ENCODE results near the gene PKDCC.

PKDCC gene

DNA sequence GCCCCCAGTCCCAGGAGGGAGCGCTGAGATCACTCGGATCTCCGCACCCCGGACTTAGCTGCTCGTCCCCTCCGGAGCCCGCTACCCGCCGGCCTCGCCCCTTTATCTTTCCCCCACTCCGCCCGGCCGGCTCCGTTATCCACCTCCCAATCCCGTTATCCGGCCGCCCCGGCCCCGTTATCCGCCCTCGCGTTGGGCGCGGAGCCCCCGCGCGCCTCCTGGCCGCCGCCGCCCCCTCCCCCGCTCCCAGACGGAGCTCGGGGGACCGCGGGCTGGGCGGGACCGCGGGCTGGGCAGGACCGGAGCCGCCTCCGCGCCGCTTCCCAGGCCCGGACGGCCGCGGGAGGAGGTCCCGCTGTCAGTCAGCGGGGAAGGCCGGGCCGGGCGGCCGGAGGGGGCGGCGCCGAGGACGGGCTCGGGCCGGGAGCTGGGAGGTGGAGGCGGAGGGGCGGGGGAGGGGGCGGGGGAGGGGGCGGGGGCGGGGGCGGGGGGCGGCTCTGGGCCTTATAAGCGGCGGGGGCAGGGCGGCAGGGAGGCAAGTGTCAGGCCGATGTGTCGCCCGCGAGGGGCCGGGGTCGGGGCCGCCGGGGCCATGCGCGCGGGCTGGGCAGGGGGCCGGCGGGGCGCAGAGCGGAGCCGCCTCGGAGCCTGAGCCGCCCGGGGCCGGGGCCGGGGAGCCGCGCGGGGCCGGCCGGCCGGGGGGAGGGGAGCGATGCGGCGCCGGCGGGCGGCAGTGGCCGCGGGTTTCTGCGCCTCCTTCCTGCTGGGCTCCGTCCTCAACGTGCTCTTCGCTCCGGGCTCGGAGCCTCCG, at the start of gene PKDCC:
Gene PKDCC (plus strand): TSS at position 534 of the 811 bp plus-strand sequence. CDS start 179 bp downstream, at position 713.
- no peak for DNase-seq

- no peak for DNase-seq
Observed at GRCh38 chr2:41998186-41999127, 49.4 kb upstream of the PKDCC start.

- DNase-seq, result no peak
Observed at GRCh38 chr2:41999128-41999480, 48.7 kb upstream of the PKDCC start.

GRCh38 chr2:41999592-42000281, 48.1 kb upstream of the PKDCC start:
- no peak for DNase-seq

GRCh38 chr2:42001711-42002201, 46.1 kb upstream of the PKDCC start:
- DNase-seq, result no peak

- DNase-seq, result no peak
Observed at GRCh38 chr2:42007551-42007950, 40.3 kb upstream of the PKDCC start.

DNA sequence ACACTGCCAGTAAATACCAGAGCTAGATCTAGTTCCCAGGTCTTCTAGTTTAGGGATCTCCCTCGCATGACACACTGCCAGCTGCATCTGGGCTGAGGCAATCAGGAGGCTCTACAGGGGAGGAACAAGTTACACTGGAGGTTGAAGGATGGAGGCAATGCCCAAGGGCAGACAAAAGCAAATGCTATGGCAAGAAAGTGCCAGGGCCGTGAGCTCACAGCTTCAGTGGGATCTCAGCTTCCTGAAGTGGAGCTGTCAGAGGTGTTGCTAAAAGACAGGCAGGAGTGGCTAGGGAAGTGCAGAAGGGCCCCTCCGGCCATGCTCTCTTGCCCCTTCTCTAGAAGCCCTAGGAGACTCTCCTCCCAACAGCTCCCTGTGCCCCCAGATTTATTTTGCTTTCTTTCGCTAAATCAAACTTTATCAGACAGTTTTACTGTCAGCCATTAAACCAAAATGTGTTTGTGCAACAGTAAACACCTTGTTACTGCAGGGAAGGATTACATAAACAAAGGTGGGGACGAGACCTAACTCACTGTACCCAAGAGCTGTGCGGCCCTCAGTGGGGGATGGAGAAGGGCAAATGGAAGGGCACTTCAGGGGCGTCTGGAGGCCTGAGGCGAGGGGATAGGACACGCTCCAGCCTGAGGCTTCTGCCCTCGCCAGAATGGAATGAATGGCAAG, 39.4 kb upstream of the PKDCC start:
- no peak for DNase-seq

GRCh38 chr2:42009657-42010580, 37.9 kb upstream of the PKDCC start:
- DNase-seq, result no peak

GRCh38 chr2:42010743-42011298, 37.0 kb upstream of the PKDCC start:
- DNase-seq, result no peak

- DNase-seq, result no peak
Observed at GRCh38 chr2:42012137-42012536, 35.7 kb upstream of the PKDCC start.

GRCh38 chr2:42012651-42013050, 35.2 kb upstream of the PKDCC start:
- no peak for DNase-seq

DNA sequence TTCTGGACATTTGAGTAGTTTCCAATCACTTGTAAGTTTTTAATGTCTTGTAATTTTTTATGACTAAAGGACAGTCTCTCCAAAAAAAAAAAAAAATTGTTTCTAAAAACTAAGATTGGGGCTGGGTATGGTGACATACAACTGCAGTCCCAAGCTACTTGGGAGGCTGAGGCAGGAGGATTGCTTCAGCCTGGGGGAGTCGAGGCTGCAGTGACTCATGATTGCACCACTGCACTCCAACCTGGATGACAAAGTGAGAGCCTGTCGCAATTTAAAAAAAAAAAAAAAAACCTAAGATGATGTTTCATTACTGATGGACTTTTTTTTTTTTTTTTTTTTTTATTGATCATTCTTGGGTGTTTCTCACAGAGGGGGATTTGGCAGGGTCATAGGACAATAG, 34.4 kb upstream of the PKDCC start:
- DNase-seq, result no peak

- DNase-seq, result no peak
Observed at GRCh38 chr2:42021464-42021863, 26.4 kb upstream of the PKDCC start.

- peak; percentile 14 for DNase-seq
Observed at GRCh38 chr2:42025151-42025582, 22.7 kb upstream of the PKDCC start.

- DNase-seq, result no peak
Observed at GRCh38 chr2:42026272-42026671, 21.5 kb upstream of the PKDCC start.

GRCh38 chr2:42028571-42029148, 19.2 kb upstream of the PKDCC start:
- no peak for DNase-seq

- DNase-seq, result no peak
Observed at GRCh38 chr2:42029171-42029570, 18.6 kb upstream of the PKDCC start.

- DNase-seq, result no peak
Observed at GRCh38 chr2:42029639-42030199, 18.1 kb upstream of the PKDCC start.

GRCh38 chr2:42030200-42030759, 17.5 kb upstream of the PKDCC start:
- DNase-seq, result no peak

GRCh38 chr2:42030829-42031228, 17.0 kb upstream of the PKDCC start:
- DNase-seq, result no peak

Data from NCI-H2029 treated with DMSO at 0.1 percent for 48 hours (cell line).